Measurements from ENCODE around the gene TFRC.
A peak's percentile ranks its signal among the peaks of the same experiment; 100 is the strongest.
"Not testable (repeated sequence)": the region's sequence is repeated elsewhere in the genome, so short reads cannot be mapped to it uniquely, and the experiment has no call there.

Gene TFRC

DNA sequence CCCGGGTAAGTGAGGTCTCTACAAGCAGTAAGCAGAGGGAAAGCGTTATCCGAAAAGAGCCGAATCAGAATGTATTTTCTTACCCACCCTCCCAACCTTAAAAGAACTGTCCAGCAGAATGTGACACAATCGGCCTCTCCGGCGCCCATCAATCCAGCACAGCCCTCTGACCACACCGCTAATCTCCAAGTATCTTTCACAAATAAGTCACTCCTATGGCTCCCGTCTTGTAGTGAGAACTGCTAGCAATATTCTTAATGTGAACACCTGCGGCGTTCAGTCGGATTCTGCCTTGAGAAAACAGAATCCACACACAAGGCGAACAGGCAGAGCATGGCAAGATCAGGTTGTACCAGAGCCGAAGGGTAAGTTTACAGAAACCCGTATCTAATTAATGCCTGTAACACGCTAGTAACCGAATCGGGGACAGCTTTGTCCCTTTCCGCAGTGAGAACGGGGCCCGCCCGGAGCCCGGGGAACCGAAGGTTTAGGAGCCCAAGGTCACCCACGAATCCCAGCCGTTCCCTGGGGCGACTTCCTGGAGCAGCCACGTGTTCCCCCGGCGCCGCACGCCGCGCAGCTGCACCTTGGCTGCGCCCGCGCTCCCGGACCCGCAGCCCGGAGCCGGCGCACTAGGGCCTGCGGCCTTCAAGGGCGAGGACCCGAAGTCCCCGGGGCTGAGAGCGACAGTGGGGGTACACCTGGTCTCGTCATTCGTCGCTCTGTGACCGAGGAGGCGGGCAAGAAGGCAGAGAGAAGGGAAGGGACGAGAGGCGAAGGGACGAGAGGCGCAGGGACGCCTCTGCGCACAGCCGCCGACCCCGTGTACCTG, 672 bp downstream of the TFRC start:
- DNase-seq (ENCODE audit: low spot score), result peak; percentile 60

DNA sequence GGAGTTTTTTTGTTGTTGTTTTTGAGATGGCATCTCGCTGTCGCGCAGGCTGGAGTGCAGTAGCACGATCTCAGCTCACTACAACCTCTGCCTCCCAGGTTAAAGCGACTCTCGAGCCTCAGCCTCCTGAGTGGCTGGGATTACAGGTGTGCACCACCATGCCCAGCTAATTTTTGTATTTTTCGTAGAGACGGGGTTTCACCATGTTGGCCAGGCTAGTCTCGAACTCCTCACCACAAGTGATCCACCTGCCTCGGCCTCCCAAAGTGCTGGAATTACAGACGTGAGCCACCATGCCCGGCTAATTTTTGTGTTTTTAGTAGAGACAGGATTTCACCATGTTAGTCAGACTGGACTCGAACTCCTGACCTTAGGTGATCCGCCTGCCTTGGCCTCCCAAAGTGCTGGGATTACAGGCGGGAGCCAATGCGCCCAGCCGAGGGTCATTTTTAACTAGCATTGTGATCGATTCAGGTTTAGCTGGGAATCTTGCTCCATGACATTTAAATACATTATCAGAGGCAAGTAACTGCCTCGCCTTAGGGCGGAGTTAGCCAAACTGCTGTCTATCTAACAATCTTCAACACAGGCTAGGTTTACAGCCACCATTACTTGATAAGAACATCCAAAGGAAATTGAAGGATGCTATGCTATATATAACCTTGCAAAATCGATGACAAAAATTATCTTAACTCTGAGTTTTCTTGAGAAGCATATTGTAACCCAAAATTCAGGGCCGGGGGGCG, 1.6 kb downstream of the TFRC start:
- DNase-seq (ENCODE audit: low spot score), result not testable (repeated sequence)

GRCh38 chr3:196079682-196080081, 2.2 kb downstream of the TFRC start:
- DNase-seq (ENCODE audit: low spot score), result no peak

- DNase-seq (ENCODE audit: low spot score), result no peak
Observed at GRCh38 chr3:196075013-196075412, 6.9 kb downstream of the TFRC start.

GRCh38 chr3:196073255-196073753, 8.6 kb downstream of the TFRC start:
- DNase-seq (ENCODE audit: low spot score), result peak; percentile 68

GRCh38 chr3:196072313-196072712, 9.6 kb downstream of the TFRC start:
- no peak for DNase-seq (ENCODE audit: low spot score)

DNA sequence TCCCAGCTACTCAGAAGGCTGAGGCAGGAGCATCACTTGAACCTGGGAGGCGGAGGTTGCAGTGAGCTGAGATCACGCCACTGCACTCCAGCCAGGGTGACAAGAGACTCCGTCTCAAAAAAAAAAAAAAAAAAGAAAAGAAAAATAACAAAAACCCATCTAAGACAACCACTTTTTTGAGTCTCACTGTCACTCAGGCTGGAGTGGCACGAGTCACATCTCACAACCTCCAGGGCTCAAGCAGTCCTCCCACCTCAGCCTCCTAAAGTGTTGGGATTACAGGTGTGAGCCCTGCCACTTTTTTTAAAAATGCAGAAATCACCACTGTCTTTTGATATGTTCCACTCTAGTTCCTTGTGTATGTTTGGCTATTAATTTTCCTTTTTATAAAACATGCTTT, 13.1 kb downstream of the TFRC start:
- not testable (repeated sequence) for DNase-seq (ENCODE audit: low spot score)

GRCh38 chr3:196067439-196067838, 14.5 kb downstream of the TFRC start:
- DNase-seq (ENCODE audit: low spot score), result no peak

GRCh38 chr3:196063971-196064370, 17.9 kb downstream of the TFRC start:
- DNase-seq (ENCODE audit: low spot score), result no peak

DNA sequence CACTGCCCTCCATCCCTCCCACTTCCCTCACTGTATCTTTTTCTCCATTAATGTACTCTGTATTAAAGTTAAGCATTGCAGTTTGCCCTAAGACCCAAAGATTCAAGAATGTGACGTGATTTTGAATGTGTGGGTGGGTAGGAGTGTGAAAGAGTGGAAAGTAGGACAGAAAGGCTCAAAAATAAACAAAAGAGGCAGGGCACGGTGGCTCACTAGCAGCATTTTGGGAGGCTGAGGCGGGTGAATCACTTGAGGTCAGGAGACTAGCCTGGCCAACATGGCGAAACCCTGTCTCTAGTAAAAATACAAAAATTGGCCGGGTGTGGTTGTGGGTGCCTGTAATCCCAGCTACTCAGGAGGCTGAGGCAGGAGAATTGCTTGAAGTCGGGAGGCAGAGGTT, 18.4 kb downstream of the TFRC start:
- no peak for DNase-seq (ENCODE audit: low spot score)

GRCh38 chr3:196063049-196063448, 18.8 kb downstream of the TFRC start:
- no peak for DNase-seq (ENCODE audit: low spot score)

GRCh38 chr3:196060834-196061233, 21.1 kb downstream of the TFRC start:
- DNase-seq (ENCODE audit: low spot score), result no peak

DNA sequence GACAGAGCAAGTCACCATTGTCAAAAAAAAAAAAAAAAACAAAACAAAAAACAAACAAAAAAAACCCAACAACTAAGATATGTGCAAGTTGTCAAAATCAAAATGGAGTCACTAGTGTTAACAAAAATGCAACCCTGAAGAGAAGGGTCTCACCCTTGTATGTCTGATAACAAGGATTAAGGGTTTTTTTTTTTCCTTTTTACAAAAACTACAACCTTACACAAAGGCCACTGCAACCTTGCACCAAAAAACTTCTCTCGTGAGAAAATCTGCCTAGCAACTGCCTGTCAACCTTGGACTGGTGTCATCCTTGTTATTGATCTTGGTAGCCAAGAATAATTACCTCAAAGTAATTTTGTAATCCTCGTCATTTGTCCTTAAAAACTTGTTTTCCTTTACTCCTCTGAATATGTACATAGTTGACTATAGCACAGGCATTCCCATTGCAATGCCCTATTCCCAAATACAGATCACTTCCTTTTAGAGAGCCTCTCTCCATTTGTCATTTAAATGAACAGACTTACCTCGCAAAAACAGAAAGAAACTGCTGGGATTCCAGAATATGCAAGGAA, 24.0 kb downstream of the TFRC start:
- DNase-seq (ENCODE audit: low spot score), result no peak

DNA sequence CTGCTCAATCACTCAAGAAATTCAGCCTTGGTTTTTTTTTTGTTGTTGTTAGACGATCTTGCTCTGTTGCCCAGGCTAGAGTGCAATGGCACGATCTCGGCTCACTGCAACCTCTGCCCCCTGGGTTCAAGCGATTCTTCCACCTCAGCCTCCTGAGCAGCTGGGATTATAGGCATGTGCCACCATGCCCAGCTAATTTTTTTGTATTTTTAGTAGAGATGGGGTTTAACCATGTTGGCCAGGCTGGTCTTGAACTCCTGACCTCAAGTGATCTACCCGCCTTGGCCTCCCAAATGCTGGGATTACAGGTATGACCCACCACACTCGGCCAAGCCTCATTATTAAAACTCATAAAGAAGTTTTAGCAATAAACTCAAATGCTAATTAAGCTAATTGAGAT, 25.5 kb downstream of the TFRC start:
- not testable (repeated sequence) for DNase-seq (ENCODE audit: low spot score)

DNA sequence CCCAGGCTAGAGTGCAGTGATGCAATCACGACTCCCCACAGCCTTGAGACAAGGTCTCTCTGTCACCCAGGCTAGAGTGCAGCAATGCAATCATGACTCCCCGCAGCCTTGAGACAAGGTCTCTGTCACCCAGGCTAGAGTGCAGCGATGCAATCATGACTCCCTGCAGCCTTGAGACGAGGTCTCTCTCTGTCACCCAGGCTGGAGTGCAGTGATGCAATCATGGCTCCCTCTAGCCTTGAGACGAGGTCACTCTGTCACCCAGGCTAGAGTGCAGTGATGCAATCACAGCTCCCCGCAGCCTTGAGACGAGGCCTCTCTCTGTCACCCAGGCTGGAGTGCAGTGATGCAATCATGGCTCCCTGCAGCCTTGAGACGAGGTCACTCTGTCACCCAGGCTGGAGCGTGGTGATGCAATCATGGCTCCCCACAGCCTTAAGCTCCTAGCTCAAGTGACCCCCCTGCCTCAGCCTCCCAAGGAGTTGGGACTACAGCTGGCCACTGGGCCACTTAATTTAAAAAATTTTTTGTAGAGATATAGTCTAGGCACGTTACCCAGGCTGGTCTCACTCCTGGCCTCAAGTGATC, 26.1 kb downstream of the TFRC start:
- DNase-seq (ENCODE audit: low spot score), result no peak

DNA sequence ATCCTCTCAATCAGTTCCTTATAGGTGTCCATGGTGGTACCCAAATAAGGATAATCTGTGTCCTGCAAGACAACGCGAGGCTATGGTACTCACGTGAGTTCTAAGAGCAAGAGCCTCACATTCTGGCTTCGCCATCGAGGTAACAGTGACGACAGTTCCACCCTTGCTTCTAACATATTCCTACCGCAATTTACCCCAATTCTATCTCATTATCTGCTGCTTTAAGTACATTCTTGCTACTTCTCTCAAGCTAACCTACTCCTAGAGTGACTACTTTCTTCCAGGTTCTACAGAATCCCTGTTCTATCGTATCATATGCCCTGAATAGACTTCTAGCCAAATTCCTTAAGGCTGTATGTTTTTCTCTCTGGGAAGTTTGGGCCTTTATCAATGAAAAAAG, 26.6 kb downstream of the TFRC start:
- DNase-seq (ENCODE audit: low spot score), result no peak

DNA sequence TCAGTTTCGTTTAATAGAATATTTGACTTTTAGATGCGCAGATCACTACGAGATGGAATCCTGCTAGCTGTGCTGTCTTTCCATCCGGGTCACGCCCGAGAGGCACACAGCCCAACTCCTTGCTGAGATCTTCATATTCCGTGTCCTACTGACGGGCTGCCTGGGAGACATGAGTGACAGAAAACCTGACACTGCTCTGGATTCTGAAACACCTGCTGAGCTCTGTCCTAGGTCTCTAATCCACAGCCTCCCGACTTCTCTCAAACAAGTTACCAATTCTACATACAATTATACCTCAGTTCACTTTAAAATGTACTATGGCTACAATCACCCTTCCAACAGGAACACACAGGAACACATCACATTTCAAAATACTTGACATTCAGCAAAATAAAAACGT, 27.2 kb downstream of the TFRC start:
- DNase-seq (ENCODE audit: low spot score), result no peak

GRCh38 chr3:196053487-196053886, 28.4 kb downstream of the TFRC start:
- no peak for DNase-seq (ENCODE audit: low spot score)

DNA sequence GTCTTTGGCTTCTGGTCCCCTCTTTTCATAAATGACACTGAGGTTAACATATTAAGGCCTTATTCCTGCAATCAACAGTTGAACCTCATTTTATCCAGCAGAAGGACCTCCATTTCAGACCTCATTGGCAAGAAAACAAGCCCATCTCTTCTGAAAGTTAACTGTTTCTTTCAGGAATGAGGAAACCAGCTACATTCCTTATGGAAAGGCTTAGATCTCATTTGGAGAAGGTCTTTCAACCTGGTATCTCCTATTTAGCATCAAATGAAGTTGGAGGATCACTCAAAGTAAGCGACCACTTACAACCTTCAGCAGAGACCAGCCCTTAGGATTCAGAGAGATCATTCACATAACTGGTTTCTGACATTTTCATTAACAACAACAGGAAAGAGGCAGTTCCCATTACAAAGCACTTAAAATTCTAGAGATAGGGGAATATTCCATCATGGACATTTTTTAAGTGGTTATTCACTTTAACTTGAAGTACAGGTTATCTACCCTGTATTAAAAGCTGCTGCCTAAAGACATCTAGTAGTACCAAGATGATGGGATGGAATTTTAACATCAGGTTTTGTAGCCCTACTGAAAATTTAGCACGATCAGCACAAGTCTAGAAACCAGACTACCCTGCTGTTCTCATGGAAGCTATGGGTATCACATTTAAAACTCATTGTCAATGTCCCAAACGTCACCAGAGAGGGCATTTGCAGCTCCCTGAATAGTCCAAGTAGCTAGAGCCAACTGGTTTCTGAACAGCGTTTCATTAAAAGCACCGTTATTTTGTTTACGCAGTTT, 30.4 kb downstream of the TFRC start:
- no peak for DNase-seq (ENCODE audit: low spot score)

- DNase-seq (ENCODE audit: low spot score), result no peak
Observed at GRCh38 chr3:196050597-196050996, 31.3 kb downstream of the TFRC start.

DNA sequence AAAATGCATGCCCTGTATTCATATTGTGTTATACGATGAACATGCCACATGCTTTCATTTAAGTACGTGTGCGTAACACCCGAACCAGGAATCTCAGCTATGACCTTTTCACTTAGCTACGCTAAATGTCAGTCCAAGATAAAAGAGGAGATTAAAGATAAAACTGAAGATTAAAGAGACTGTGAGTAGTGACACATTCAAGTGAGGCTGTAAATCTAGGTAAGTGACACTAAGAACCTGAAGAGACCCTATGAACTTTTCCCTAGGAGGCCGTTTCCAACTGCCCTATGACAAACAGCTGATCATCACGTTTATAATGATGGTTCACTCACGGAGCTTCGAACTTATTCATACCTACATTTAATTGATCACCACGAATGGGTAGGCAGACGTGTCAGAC, 32.2 kb downstream of the TFRC start:
- DNase-seq (ENCODE audit: low spot score), result no peak
